HCT116 (cell line): ENCODE measurements around the gene FBXO8. TPM values are rescaled to one million over a fixed set of nuclear protein-coding genes. Genes with fewer than 3 reads are reported as not detected.
"Not testable (repeated sequence)": the region's sequence is repeated elsewhere in the genome, so short reads cannot be mapped to it uniquely, and the experiment has no call there.

Source experiments
- ATAC-seq: fragments of 200-7000 bp; cut with Tn5 transposase; 2 replicates; pipeline ENCODE4 v1.9.1; 2020; ENCODE audit warnings: mild to moderate bottlenecking, moderate library complexity
- BruUV-seq: library from RNA; stranded (reverse); fragments of 400-500 nt; replicated peaks from 2 replicates; lab custom pipeline; 2021; lab: Mats Ljungman, UMichigan
- CTCF ChIA-PET: fragments of 300-600 bp; sonication (Branson Sonifier 250); formaldehyde crosslinking; loops from one replicate; lab custom pipeline; 2021; ENCODE audit warnings: antibody characterized with exemption; lab: Charles Lee
- POLR2A ChIA-PET: fragments of 300-600, 350-600 bp; sonication (Branson Sonifier 250); formaldehyde crosslinking; loops from one replicate; lab custom pipeline; 2021; ENCODE audit warnings: antibody characterized with exemption; lab: Charles Lee
- RAD21 ChIA-PET, 2 experiments: fragments of 300-600 bp; sonication (Branson Sonifier 250); formaldehyde crosslinking; loops; one replicate each; lab custom pipeline; 2023; ENCODE audit warnings: low total read pairs in 2 of 2; ENCODE audit not compliant: uncharacterized antibody in 2 of 2, unreplicated experiment in 2 of 2, low non-redundant PET in 1 of 2; lab: Charles Lee
- DNase-seq: peaks from one replicate; pipeline ENCODE4 v3.0.0-alpha.2; 2010; ENCODE audit warnings: low read depth, low spot score
- H2AFZ ChIP-seq: fragments of 200-600 bp; shearing (Covaris generic), sonication (generic); 2 replicates; pipeline ENCODE4 v1.6.1; 2017; ENCODE audit warnings: low read depth, mixed run types, mixed read lengths, antibody characterized with exemption, low read length; ENCODE audit not compliant: poor library complexity, severe bottlenecking
- H3K27ac ChIP-seq: 2 replicates; pipeline ENCODE4 v1.5.1; 2012; ENCODE audit warnings: low read depth, low read length
- H3K27me3 ChIP-seq: fragments of 200-600 bp; sonication (generic); 2 replicates; pipeline ENCODE4 v1.6.1; 2016; ENCODE audit warnings: mixed run types, low read length, mixed read lengths; ENCODE audit not compliant: insufficient read depth
- H3K36me3 ChIP-seq, 2 experiments: fragments of 200-500 bp in 1 of 2; fragments of 200-600 bp in 1 of 2; sonication (Bioruptor generic) in 1 of 2; sonication (generic) in 1 of 2; 2 replicates each; pipeline versions ENCODE4 v1.5.1 to v1.6.1; 2014 to 2016; ENCODE audit warnings: low read length in 2 of 2, inconsistent platforms in 1 of 2, mixed read lengths in 1 of 2, mixed run types in 1 of 2; ENCODE audit not compliant: insufficient read depth in 2 of 2, control insufficient read depth in 1 of 2
- H3K4me1 ChIP-seq, 2 experiments: fragments of 200-600 bp in 1 of 2; sonication (generic) in 1 of 2; 2 replicates each; pipeline versions ENCODE4 v1.5.1 to v1.6.1; 2012 to 2017; ENCODE audit warnings: low read length in 2 of 2, inconsistent platforms in 1 of 2, mild to moderate bottlenecking in 1 of 2, mixed read lengths in 1 of 2, mixed run types in 1 of 2, moderate library complexity in 1 of 2; ENCODE audit not compliant: insufficient read depth in 2 of 2, control insufficient read depth in 1 of 2
- H3K4me2 ChIP-seq: fragments of 200-600 bp; sonication (generic); 2 replicates; pipeline ENCODE4 v1.6.1; 2017; ENCODE audit warnings: mixed run types, low read length, mixed read lengths
- H3K4me3 ChIP-seq, 2 experiments: fragments of 200-600 bp in 1 of 2; sonication (generic) in 1 of 2; replicated peaks in 1 of 2; 2 replicates each; pipeline ENCODE4 v1.5.1; 2011 to 2016; ENCODE audit warnings: low read length in 2 of 2, control low read depth in 1 of 2, low read depth in 1 of 2, mild to moderate bottlenecking in 1 of 2, mixed read lengths in 1 of 2, mixed run types in 1 of 2
- H3K79me2 ChIP-seq: fragments of 200-600 bp; sonication (generic); 2 replicates; pipeline ENCODE4 v1.6.1; 2017; ENCODE audit warnings: mild to moderate bottlenecking, mixed run types, low read length, moderate library complexity, mixed read lengths; ENCODE audit not compliant: insufficient read depth
- H3K9ac ChIP-seq: fragments of 200-600 bp; sonication (generic); 2 replicates; pipeline ENCODE4 v1.6.1; 2016; ENCODE audit warnings: low read length, mixed read lengths
- H3K9me2 ChIP-seq: fragments of 200-600 bp; sonication (generic), shearing (Covaris generic); 2 replicates; pipeline ENCODE4 v1.6.1; 2017; ENCODE audit warnings: mixed run types, mild to moderate bottlenecking, moderate library complexity; ENCODE audit not compliant: insufficient read depth
- H3K9me3 ChIP-seq, 2 experiments: fragments of 200-500 bp in 1 of 2; fragments of 200-600 bp in 1 of 2; sonication (Bioruptor generic) in 1 of 2; sonication (generic) in 1 of 2; 2 replicates each; pipeline ENCODE4 v1.6.1; 2014 to 2017; ENCODE audit warnings: low read length in 2 of 2, mixed read lengths in 2 of 2, inconsistent platforms in 1 of 2, low read depth in 1 of 2, mild to moderate bottlenecking in 1 of 2, mixed run types in 1 of 2, moderate library complexity in 1 of 2; ENCODE audit not compliant: control insufficient read depth in 1 of 2, insufficient read depth in 1 of 2
- H4K20me1 ChIP-seq: fragments of 200-600 bp; sonication (generic), shearing (Covaris generic); 2 replicates; pipeline ENCODE4 v1.6.1; 2017; ENCODE audit warnings: mixed run types, mild to moderate bottlenecking, moderate library complexity; ENCODE audit not compliant: insufficient read depth
- CEBPB ChIP-seq: IDR thresholded peaks from 2 replicates; pipeline ENCODE4 v1.6.1; 2012; ENCODE audit warnings: low read depth
- CTCF ChIP-seq, 3 experiments: fragments of 200-600 bp in 1 of 3; sonication (generic) in 1 of 3; IDR thresholded peaks in 2 of 3; conservative IDR thresholded peaks in 1 of 3; 2 replicates each; pipeline ENCODE4 v1.5.1; 2012 to 2017; ENCODE audit warnings: low read depth in 2 of 3, low read length in 2 of 3, antibody characterized with exemption in 1 of 3, borderline replicate concordance in 1 of 3, control low read depth in 1 of 3, mild to moderate bottlenecking in 1 of 3, mixed read lengths in 1 of 3, mixed run types in 1 of 3, moderate library complexity in 1 of 3; ENCODE audit not compliant: insufficient read depth in 1 of 3
- EZH2phosphoT487 ChIP-seq: fragments of 200-600 bp; IDR thresholded peaks from 2 replicates; pipeline ENCODE4 v1.6.1; 2018; ENCODE audit warnings: antibody characterized with exemption, borderline replicate concordance
- SIN3A ChIP-seq: IDR thresholded peaks from 2 replicates; pipeline ENCODE4 v1.6.1; 2012; ENCODE audit warnings: low read depth
- ZFX ChIP-seq: fragments of 450-650 bp; IDR thresholded peaks from 2 replicates; pipeline ENCODE4 v1.6.1; 2017
- ZNF274 ChIP-seq: fragments of 200-500 bp; sonication (Bioruptor generic); IDR thresholded peaks from 2 replicates; pipeline ENCODE4 v1.6.1; 2014; ENCODE audit warnings: mild to moderate bottlenecking, low read depth, low read length, inconsistent platforms
- intact Hi-C: fragments of 100-400 bp; cut with micrococcal nuclease; formaldehyde crosslinking; loops from 2 replicates; pipeline ENCODE4 v1.10.0; 2022
- total RNA-seq: library from RNA; stranded (reverse); gene quantifications from one replicate; pipeline ENCODE4 v1.2.1, GENCODE V29; 2021; ENCODE audit not compliant: unreplicated experiment

The FBXO8 gene
- total RNA-seq, 1 experiment from 2014 or later = 13.0 TPM

- Histone ChIP-seq H3K4me1 (no peaks in the 10 kb centered on the region), H3K9ac (no peak overlapping the region), H3K27ac (no peak overlapping the region), H3K4me2 (no peak overlapping the region), H2AFZ (no peak overlapping the region), H4K20me1 (no peaks in the 10 kb centered on the region), H3K4me3 (no peak overlapping the region), H3K9me3 (no peaks in the 10 kb centered on the region), H3K9me2 (no peaks in the 10 kb centered on the region), H3K36me3 (no peaks in the 10 kb centered on the region), H3K27me3 (no peaks in the 10 kb centered on the region), H3K79me2 (no peaks in the 10 kb centered on the region)
- POLR2A ChIA-PET = no interaction called here
- RAD21 ChIA-PET = no interaction called here
- no TSS peak for BruUV-seq
- intact Hi-C loops = no loop called here
- DNase-seq (no peak), ATAC-seq (no peak)
- CTCF ChIA-PET = no interaction called here
- TF ChIP-seq CEBPB (no peak), SIN3A (no peak), ZNF274 (no peak), EZH2phosphoT487 (no peak), CTCF (IDR thresholded peaks at IDR 0.05 in 2 of 3, conservative IDR thresholded peaks at IDR 0.05 in 1 of 3; ENCODE audit: borderline replicate concordance in 1 of 3, insufficient read depth in 1 of 3, low read depth in 2 of 3, low read length in 2 of 3) (no peak), ZFX (no peak)
Observed at GRCh38 chr4:174262624-174263444, 20.6 kb downstream of the FBXO8 start.

- H3K36me3 ChIP-seq, H3K4me3 ChIP-seq, H3K79me2 ChIP-seq, H3K9me2 ChIP-seq, POLR2A ChIA-PET, H3K4me1 ChIP-seq, H2AFZ ChIP-seq, BruUV-seq, RAD21 ChIA-PET, H3K27me3 ChIP-seq, H3K27ac ChIP-seq, CTCF ChIA-PET, H3K9ac ChIP-seq, DNase-seq, intact Hi-C loops, ATAC-seq, H3K9me3 ChIP-seq, H3K4me2 ChIP-seq, H4K20me1 ChIP-seq: not testable (repeated sequence)
Observed at GRCh38 chr4:174261432-174261831, 22.0 kb downstream of the FBXO8 start.
